IPS DF 4.7 (cell line): ENCODE measurements around the gene PPFIBP2.

Experiments
- DNase-seq: peaks from one replicate; pipeline ENCODE4 v3.0.0-alpha.2; 2013; ENCODE audit warnings: low spot score; ENCODE audit errors: extremely low read depth

The PPFIBP2 gene

DNA sequence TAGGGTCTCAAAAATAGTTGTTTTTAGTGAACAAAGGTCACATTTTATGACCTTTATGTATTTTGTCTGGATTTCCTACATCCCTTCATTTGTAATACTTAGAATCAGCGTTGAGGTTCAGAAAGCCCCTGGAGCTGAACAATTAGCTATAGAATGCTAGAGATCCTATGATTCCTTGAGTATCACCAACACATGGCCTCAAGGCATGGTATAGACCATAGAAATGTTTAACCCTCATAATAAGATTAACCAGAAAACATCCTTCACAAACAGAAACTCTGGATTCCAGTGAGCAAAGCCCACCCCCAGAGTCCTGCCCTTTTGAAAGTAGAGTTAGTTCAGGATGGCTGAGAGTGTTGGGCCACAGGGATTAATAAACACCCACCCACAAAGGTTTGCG is 82.2 kb downstream of the PPFIBP2 start:
- DNase-seq = no peak

DNA sequence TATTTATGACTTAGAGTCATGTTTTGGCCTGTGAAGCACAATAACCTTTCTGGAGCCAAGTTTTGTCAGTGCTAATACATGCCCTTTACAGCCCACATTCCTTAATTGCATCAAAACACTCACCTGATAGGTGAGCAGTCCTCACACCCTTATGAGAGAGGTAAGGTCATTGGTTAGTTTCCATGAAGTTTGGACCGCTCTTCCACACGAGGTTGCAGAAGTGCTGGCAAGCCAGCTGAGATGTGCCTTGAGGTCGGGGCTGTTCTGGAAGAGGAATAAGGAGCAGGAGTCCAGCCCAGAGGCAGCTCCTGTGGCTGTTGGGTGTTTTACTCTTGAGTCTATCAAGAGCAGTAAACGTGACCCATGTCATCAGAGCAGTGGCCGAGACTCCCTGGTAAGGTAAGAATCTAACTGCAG is 83.2 kb downstream of the PPFIBP2 start:
- no peak for DNase-seq

DNA sequence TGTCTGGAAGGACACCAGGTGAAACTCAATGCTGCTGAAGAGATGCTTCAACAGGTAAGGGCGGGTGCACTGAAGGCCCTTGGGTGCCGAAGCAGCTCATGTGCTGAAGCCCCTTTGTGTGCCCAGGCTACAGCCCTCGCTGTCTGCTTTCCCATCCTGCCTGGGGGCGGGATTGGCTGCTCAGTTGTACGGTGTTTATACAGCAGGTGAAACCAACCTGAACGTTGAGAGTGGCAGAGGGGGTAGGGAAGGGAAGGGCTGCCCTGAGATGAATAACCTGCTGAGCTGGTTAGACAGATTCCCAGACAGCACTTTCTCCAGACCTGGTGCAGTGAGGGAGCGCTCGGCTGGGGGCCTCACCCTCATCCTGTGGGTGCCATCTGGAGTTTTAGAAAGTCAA is 83.8 kb downstream of the PPFIBP2 start:
- no peak for DNase-seq

DNA sequence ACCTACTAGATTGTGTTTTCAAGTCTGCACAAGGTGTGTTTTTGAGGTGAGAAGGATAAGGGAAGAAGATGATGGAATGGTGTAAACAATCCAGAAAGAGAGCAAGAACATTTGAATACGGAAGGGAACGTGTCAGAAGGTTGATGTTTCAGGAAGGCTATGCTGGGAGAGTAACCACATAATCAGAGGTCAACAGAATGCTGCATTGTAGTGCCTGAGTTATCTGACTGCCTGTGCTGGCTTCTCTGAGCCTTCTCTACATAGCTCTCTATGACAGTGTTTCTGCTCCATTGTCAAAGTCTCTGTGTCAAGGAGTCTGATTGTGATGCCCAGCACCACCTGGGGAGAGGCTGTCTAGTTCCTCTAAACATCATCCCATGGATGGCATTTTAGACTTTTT is 85.4 kb downstream of the PPFIBP2 start:
- no peak for DNase-seq

DNA sequence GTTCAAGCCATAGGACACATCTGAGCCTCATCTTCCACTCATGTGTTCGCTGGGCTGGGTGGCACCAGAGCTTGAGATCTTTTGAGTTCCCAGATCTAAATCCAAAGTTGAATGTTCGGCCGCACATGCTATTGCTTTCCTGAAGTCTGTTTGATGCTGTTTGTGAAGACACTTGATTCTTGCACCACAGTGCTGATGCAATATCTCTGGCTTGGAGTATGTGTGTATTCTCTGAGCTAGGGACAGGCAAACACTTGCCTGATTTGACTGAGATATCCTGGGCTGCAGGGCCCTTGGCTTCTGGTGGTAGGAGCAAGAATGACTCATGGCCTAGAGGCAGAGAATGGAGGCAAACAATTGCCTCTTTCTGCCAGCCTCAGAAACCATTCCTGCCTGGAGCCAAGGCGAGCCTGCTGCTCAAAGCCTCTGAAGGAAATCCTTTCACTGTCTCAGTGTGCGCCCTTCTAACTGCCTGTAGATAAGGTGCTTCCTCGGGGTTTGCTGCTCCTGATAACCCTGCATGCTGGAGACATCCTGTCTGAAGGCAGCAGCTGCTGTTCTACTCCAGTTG is 86.5 kb downstream of the PPFIBP2 start:
- no peak for DNase-seq

DNA sequence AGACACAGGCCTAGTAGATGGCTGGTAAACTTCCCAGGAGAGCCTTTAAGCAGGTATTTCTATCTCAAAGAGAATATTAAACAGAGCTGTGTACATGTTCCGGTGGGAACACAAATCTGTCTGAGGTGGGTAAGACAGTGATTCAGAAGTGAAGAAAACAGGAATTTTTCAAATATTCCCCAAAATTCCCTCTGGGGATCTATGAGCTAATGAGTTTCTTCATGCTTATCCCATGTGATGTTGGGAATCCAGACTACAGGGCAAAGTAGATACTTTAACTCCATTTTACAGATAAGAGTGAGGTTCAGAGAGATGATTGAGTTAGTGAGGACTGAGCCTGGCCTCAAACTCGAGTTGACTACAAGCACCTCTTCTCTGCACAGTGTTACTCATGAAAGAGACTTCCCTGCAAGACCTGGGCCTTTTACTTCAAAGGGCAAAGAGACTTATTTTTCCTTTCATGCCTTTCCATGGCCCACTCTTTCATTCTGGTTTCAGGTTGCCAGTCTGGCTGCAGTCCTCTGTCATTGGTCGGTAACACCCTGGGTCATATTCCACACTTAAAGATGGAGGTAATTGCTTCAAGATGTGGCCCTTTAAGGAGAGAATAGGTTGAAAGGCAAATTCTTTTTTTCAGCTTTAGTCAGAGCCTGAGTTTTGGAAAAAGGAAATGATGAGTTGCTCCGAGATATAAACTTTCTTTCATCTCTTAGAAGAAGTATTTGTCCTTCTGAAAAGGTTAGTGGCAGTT is 89.4 kb downstream of the PPFIBP2 start:
- DNase-seq = no peak

DNA sequence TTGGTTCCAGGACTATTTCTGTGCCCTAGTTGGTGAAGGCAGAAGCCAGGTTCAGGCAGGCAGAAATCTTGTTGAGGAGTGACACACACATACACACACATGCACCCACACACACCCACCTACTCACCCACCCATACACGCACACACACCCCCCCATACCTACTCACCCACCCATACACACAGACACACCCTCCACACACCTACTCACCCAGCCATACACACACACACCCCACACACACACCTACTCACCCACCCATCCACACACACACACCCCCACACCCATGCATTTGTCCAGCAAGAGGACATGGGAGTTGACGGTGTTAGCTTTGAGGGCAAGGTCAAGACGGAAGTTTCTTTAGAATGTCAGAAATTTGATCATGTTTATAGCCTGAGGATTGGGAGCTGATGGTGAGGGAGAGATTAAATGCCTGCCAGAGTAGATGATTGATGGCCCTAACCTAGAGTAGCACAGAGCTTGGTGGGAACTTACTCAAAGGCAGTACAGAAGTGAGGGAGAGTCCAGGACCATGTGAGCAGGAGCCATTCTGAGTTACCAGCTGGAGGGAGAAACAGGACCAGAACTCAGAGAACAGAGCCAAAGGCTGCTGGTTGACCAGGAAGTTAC is 90.6 kb downstream of the PPFIBP2 start:
- no peak for DNase-seq

DNA sequence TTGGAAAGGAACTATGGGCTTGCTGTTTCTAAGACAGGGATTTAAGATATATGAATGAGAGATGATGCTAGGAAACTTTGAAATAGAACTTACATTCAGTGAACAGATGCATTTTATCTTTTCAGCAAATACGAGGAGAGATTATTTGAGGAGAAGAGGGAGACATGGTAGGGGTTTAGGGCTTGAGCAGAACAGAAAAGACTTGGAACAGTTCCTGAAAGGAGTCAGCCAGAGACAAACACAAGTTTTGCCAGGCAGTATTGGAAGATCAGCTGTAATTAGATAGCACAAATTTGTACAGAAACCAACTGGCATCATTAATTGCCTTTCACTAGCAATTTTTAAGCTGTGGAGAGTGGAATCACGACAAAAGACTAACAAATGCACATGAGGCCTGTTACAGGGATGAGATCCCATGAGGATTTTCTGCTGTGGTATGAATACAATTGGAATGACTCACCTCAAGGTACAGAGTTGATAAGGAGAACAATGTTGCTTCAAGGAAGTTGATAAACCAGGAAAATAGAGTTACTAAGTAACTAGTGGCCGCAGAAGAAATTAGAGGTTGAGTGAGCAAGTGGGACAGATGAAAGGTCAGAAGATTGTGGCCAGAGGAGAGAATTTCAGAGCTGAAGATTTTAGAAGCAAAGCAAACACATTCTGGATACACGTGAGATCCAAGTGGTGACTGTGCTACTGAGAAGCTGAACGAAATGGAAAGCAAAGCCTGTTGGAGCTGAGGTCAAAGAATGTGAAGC is 91.6 kb downstream of the PPFIBP2 start:
- DNase-seq = no peak

DNA sequence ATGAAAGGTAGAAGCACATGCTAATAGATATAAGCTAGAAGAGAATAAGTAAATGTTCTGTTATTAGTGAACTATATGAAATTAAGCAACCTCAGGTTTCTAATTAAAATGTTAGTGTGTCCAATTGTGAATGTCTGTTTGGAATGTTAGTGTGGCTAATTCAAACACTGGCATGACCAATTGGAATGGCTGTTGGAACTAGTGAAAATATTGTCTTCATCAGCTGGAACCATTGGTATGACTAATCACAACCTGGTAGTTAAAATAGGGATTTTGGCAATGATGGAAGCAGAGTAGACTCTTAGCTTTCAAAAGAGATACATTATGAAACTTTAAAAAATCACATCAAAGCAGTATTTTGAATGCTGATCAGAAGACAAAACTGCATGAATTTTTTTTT is 92.7 kb downstream of the PPFIBP2 start:
- no peak for DNase-seq

- no peak for DNase-seq
Measured at GRCh38 chr11:7609015-7609414, 95.2 kb downstream of the PPFIBP2 start.

DNA sequence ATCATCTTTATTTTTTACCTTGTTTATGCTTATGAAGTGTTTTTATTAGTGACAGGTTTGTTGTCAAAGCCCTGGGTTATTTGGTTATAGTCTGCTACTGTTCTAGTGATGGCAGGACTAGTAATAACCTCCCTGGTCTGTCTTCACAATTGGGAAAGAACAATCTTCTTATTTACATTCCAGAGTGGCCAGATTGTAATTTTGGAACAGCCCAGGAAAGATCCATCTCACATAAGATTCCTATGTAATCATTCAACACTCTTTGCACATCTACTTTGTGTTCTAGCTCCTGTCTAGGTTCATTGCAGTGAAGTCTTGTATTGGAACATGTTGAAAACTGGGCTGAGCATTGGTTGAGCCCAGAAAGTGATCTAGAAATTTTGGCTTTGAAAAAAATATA is 95.7 kb downstream of the PPFIBP2 start:
- no peak for DNase-seq

GRCh38 chr11:7610393-7610792 is 96.6 kb downstream of the PPFIBP2 start:
- DNase-seq = no peak

DNA sequence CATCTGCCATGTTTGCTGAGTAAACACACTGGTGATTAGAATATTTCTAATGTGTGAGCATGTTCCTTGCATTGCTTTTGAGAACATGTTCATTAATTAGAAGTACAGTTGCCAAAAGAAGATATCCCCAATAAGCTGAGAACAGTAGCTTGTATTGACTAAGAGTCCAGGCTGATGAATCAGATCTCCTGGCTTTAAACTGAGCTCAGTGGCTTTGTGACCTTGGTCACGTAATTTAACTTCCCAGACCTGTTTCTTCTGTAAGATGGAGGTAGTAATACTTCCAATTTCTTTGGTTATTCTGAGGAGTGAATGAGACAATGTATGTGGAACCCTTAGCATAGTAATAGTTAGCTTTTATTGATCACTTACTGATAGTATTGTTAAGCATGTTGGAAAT is 97.6 kb downstream of the PPFIBP2 start:
- no peak for DNase-seq

- DNase-seq = no peak
Measured at GRCh38 chr11:7612056-7612660, 98.4 kb downstream of the PPFIBP2 start.

- no peak for DNase-seq
Measured at GRCh38 chr11:7612661-7613393, 99.0 kb downstream of the PPFIBP2 start.

DNA sequence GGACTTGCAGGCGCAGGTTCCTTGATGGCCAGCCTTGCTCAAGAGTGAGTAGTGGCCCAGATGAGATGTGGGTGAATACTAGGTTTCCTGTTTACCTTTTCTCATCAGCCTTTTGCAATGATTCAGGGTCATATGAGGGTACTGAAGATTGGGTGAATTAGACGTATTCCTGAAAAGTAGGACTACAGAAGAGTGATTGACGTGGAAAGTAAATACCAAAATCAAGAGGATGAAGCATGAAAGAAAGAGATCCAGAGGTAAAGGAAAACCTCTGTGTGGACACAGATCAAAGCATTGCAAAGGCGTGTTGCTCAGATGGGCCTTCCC is 99.6 kb downstream of the PPFIBP2 start:
- DNase-seq = no peak

GRCh38 chr11:7614656-7615055 is 100.9 kb downstream of the PPFIBP2 start:
- DNase-seq = no peak

- no peak for DNase-seq
Measured at GRCh38 chr11:7617032-7617431, 103.2 kb downstream of the PPFIBP2 start.

DNA sequence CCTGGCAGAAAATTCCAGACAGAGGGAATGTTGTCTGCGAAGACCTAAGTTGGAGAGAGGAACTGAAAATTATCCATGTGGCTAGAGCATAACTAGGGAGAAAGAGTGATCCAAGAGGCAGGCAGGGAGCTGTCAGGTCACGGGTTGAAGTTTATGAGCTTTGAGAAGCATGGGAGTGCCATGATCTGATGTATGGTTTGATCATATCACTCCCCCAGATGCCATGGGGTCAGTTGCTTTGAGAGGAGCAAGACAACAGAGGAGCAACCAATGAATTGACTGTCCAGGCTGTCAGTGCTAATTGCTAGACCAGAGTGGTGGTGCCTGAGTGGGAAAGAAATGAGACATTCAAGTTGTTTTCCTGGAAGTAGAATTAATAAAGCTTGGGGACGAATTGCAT is 105.5 kb downstream of the PPFIBP2 start:
- no peak for DNase-seq

GRCh38 chr11:7621090-7621489 is 107.3 kb downstream of the PPFIBP2 start:
- no peak for DNase-seq

GRCh38 chr11:7621554-7621953 is 107.8 kb downstream of the PPFIBP2 start:
- no peak for DNase-seq
